K562 (cell line): ENCODE data around the gene IFT52. TPM values are rescaled to one million over a fixed set of nuclear protein-coding genes. Genes with fewer than 3 reads are reported as not detected.

Source experiments
- CHAMP1 ChIP-seq: fragments of 450-650 bp; IDR thresholded peaks from 2 replicates; pipeline ENCODE4 v1.6.1; 2016; ENCODE audit warnings: mild to moderate bottlenecking
- DDX20 ChIP-seq: fragments of 450-650 bp; IDR thresholded peaks from 2 replicates; pipeline ENCODE4 v1.6.1; 2016; ENCODE audit warnings: missing genetic modification characterization, low read depth, mild to moderate bottlenecking, missing compliant biosample characterization, moderate library complexity
- ESRRA ChIP-seq: fragments of 450-650 bp; IDR thresholded peaks from 2 replicates; pipeline ENCODE4 v1.6.1; 2014; ENCODE audit warnings: low read depth, mild to moderate bottlenecking, moderate library complexity, borderline replicate concordance
- FOXP1 ChIP-seq: sonication (generic); formaldehyde crosslinking; IDR thresholded peaks from 2 replicates; pipeline ENCODE4 v1.8.0; 2022; ENCODE audit warnings: mild to moderate bottlenecking, missing genetic modification reagents
- LEF1 ChIP-seq: fragments of 450-650 bp; IDR thresholded peaks from 2 replicates; pipeline ENCODE4 v1.6.1; 2016; ENCODE audit warnings: mild to moderate bottlenecking
- NUFIP1 ChIP-seq: fragments of 450-650 bp; IDR thresholded peaks from 2 replicates; pipeline ENCODE4 v1.6.1; 2018; ENCODE audit not compliant: partially characterized antibody
- PBX2 ChIP-seq, 2 experiments: IDR thresholded peaks in 1 of 2; conservative IDR thresholded peaks in 1 of 2; 2 replicates each; pipeline ENCODE4 v1.6.1; 2016; ENCODE audit warnings: low read depth in 2 of 2, mild to moderate bottlenecking in 1 of 2, missing compliant biosample characterization in 1 of 2, missing genetic modification characterization in 1 of 2, moderate library complexity in 1 of 2
- PURB ChIP-seq: sonication (generic); formaldehyde crosslinking; IDR thresholded peaks from 2 replicates; pipeline ENCODE4 v1.9.0; 2021; ENCODE audit warnings: low read depth, mild to moderate bottlenecking, missing genetic modification reagents
- RERE ChIP-seq: sonication (generic); formaldehyde crosslinking; IDR thresholded peaks from 2 replicates; pipeline ENCODE4 v1.8.0; 2023; ENCODE audit warnings: missing genetic modification reagents, mild to moderate bottlenecking, borderline replicate concordance
- SRSF1 ChIP-seq: fragments of 200-400 bp; formaldehyde crosslinking; IDR thresholded peaks from 2 replicates; pipeline ENCODE4 v1.6.1; 2017; ENCODE audit warnings: mild to moderate bottlenecking, low read depth, low read length, moderate library complexity
- TRIM25 ChIP-seq: fragments of 450-650 bp; IDR thresholded peaks from 2 replicates; pipeline ENCODE4 v1.7.0; 2016; ENCODE audit warnings: borderline replicate concordance
- ZNF232 ChIP-seq: sonication (generic); formaldehyde crosslinking; IDR thresholded peaks from 2 replicates; pipeline ENCODE4 v1.8.0; 2022; ENCODE audit warnings: mild to moderate bottlenecking, missing genetic modification reagents
- ZNF551 ChIP-seq: fragments of 250-450 bp; sonication (Bioruptor Pico); IDR thresholded peaks from 2 replicates; pipeline ENCODE4 v1.5.0; 2021; ENCODE audit warnings: mild to moderate bottlenecking, moderate library complexity
- ZNF717 ChIP-seq: fragments of 250-450 bp; sonication (Bioruptor Pico); IDR thresholded peaks from 2 replicates; pipeline ENCODE4 v1.5.0; 2021
- polyA plus RNA-seq, 8 experiments: library from polyadenylated mRNA; depleted of rRNA in 4 of 8; stranded (reverse) in 5 of 8; unstranded in 3 of 8; fragments of >200 nt; fragmentation: Nextera tagmentation in 2 of 8; fragmentation: Illumina TruSeq in 1 of 8; extraction: Ambion mirVana in 2 of 8; extraction: Trizol in 1 of 8; gene quantifications; 2 replicates each; pipeline versions ENCODE4 v1.2.1 to v1.2.3, GENCODE V29; 2011 to 2014; ENCODE audit warnings: inconsistent platforms in 1 of 8, missing spikeins in 1 of 8
- total RNA-seq, 7 experiments: library from RNA; depleted of rRNA in 6 of 7; stranded (reverse); fragments of >200 nt in 6 of 7; fragmentation: Illumina TruSeq in 2 of 7; extraction: Trizol in 2 of 7; gene quantifications; 2 replicates each; pipeline versions ENCODE4 v1.2.1 to v1.2.3, GENCODE V29; 2011 to 2021; ENCODE audit warnings: low replicate concordance in 1 of 7

IFT52 gene
- total and polyA plus RNA-seq, 9 of the 15 experiments (the other 6 are each of a cell fraction or from before 2014, with no cell fraction given), result 11.0 to 31.4 (median 20.4) TPM

- TF ChIP-seq TRIM25 (no peak), SRSF1 (no peak), ZNF232 (CRISPR knock-in tag) (no peak), PBX2 (CRISPR knock-in tag; IDR thresholded peaks at IDR 0.05; ENCODE audit: low read depth) (no peak), PBX2 (tag; conservative IDR thresholded peaks at IDR 0.05; ENCODE audit: low read depth) (peak; percentile 41), DDX20 (no peak), PURB (CRISPR knock-in tag) (no peak), LEF1 (no peak), CHAMP1 (peak; percentile 14; the same call in 1 of the 2 replicates), FOXP1 (CRISPR knock-in tag) (no peak), ZNF717 (CRISPR knock-in tag) (no peak), NUFIP1 (peak; percentile 86), RERE (CRISPR knock-in tag) (no peak), ZNF551 (CRISPR knock-in tag) (no peak), ESRRA (no peak)
These were observed at the start of gene IFT52 (continued) for GRCh38 chr20:43590392-43591303.
